Measurements from ENCODE around the gene SNX27.

Gene SNX27

DNA sequence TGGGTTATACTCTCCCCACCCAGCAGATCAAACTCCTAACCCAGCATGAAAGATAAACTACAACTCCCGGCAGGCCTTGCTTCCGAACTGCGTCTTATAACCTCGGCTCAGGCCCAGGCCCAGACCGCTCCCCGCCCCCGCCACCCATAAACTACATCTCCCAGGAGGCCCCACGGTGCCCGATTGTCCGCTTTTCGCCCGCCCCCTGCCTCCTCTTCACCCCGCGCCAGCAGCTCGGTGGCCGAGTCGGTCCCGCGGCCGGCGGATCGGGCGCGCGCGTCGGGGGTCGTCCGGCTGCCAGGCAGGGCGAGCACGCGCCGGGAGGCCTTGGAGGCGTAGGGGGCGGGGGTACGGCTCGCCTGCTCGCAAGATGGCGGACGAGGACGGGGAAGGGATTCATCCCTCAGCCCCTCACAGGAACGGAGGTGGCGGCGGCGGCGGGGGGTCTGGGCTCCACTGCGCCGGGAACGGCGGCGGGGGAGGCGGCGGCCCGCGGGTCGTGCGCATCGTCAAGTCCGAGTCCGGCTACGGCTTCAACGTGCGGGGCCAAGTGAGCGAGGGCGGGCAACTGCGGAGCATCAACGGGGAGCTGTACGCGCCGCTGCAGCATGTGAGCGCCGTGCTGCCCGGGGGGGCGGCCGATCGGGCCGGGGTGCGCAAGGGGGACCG lies at the start of gene SNX27:
Gene SNX27 (plus strand): TSS at position 219 of the 669 bp plus-strand sequence. CDS start 152 bp downstream, at position 371.
- peak; percentile 60 to 96 (median 88) for DNase-seq

DNA sequence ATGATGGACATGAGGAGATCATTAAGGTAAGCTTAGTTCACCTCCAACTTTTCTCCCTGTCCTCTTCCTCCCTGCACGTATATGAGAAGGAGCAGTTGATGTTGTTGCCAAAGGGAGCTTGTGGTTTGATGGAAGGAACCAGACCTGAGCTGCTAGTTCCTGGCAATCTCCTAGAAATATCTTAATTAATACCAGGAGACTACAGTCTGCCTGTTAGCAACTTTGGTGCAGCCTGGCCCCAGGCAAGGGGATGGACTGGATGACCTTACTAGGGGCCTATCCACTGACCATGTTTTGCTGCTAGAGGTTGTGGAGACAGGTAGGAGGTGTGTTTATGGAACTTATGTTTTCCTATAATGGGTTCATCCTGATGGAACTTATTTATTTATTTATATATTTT lies 49.2 kb upstream of the SNX27 start:
- no peak for DNase-seq

DNA sequence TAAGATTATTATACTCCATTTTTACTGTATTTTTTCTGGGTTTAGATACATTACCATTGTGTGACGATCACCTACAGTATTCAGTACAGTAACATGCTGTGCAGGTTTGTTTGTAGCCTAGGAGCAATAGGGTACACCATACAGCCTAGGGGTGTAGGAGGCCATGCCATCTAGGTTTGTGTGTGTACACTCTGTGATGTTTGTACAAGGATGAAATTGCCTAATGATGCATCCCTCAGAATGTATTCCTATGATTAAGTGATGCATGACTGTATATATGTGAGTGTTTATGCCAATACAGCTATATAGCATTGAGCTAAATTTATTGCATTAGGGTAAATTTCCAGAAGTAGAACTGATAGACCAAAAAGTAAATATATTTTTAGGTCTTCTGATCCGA lies 48.5 kb upstream of the SNX27 start:
- no peak for DNase-seq

DNA sequence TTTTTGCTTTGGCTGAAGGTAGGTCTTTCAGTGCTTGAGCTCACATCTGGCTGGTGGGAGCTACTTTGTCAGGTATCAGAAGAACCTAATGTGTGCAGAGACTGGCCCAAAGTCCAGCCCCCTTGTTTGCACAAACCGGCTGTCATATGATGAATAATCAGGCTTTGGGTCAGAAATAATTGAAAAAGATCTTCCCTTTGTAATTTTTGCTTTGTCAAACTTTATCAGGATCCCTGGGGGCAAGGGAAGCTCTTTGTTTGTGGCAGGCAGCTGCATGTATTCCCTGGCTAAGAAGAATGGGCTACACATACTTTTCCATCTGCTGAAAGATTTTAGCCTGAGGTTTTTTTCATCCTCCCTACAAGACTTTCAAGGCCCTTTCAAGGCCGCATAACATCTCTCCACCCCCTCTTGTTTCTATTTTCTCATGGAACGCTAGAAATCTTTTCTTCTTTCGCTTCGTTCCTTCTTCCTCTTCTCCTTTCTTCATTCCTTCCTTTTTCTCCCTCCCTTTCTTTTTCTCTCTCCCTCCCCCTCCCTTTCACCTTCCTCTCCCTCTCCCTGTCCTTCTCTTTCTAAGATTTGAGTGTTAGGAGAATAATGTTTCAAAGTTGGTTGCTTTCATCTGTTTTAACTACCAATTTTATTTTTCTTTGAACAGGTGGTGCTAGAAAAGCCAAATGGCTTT lies 46.2 kb upstream of the SNX27 start:
- DNase-seq, result no peak

DNA sequence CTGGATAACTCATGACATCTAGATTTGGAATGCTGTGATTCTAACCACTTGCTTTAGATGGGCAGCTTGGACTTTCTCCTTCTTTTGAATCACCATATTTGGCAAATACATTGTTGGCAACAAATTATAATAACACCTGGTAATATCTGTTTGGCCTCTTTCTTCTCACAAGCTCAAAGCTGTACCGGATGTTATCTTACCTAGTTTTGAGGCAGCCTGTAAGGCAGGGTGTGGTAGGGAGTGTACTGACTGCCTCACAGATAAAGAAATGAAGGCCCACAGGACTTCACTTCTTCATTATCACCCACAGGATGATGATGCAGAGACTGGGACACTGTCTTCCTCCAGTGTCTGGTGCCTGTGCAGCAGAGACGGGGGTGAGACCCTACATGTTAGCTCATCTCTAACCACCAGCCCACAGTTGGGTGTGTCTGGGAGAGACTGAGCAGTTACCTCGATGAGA lies 43.2 kb upstream of the SNX27 start:
- no peak for DNase-seq

DNA sequence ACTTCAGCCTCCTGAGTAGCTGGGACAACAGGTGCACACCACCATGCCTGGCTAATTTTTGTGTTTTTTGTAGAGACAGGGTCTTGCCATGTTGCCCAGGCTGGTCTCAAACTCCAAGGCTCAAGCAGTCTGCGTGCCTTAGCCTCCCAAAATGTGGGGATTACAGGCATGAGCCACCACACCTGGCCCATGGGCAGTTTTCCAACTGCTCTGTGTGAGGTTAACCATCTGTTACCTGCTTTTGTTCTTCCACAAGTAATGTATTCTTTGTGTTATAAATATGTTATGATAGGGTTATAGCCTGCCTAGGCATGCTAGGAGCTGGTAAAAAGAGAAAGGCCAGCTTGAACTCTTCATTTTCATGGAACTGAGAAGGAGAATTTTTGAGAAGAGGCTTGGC lies 41.0 kb upstream of the SNX27 start:
- DNase-seq, result no peak

DNA sequence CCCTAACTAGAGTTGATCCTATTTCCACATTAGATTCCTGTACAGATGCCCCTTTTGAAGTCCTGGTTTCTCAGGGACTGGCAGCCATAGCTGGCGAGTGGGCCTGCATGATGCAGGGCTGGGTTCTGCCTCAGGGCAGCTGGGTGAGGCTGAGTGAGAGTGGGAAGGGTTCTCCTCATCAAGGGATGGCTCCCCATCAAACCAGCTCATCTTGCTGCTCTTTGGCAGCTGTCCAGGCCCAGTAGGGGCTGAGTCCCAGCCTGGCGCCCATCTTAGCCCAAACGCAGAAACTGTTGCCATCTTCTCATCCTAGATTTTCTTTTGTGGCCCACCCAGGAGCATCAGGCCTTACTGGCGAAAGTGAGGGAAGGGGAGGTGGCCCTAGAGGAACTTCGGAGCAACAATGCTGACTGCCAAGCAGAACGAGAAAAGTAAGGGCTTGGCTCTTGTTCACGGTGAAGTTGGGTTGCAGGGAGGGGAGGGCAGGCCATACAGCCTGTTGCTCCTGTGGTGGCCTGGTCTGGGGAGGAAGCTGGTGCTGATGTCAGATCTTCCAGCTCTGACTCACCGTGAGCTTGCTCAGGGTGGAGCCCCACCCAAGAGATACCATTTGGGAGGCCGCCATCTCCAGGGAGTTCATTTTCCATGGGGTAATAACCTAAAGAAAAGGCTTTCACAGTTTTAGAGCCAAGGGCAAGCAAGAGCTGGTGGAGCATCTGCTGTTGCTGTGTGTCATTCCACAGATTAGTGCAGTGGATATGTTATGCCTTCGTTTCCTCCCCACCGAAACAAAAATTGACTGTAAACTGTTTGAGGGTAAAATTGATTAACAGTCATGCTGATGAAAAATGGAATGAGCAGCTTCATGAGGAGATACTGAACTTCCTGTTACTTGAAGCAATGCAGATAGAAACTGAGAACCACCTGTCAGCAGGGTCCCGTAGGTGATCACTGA lies 37.0 kb upstream of the SNX27 start:
- no peak for DNase-seq

DNA sequence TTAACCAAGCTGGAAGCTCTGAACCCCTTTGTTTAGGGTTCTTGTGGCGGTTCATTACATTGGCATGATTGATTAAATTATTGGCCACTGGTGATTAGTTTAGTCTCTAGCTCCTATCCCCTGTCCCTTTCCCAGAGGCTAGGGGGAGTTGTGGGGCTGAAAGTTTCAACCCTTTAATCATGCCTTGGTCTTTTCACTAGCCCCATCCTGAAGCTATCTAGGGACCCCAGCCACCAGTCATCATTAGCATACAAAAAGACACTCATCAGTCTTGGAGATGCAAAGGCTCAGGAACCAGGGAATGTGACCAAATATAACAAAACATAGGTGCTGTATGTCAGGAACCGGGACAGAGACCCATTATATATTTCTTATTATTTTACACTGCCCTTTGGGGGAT lies 34.7 kb upstream of the SNX27 start:
- no peak for DNase-seq

DNA sequence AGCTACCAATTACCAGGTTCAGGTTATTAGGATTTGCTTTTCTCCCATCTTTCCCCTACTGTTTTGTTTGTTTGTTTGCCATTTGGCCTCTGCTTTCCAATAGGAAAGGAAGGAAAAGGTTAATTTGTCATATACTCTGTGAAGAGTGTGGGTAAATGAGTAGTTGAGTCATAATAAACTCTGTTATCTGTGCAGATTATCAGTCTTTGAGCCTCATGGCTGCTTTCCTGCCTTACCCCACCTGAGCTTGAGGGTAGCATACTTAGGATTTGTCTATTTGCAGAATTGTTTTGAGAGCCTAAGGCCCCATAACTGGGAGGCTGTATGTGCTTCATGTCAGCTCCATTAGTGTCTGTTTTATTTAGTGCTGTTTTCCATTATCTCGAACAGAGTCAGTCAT lies 32.9 kb upstream of the SNX27 start:
- DNase-seq, result no peak

DNA sequence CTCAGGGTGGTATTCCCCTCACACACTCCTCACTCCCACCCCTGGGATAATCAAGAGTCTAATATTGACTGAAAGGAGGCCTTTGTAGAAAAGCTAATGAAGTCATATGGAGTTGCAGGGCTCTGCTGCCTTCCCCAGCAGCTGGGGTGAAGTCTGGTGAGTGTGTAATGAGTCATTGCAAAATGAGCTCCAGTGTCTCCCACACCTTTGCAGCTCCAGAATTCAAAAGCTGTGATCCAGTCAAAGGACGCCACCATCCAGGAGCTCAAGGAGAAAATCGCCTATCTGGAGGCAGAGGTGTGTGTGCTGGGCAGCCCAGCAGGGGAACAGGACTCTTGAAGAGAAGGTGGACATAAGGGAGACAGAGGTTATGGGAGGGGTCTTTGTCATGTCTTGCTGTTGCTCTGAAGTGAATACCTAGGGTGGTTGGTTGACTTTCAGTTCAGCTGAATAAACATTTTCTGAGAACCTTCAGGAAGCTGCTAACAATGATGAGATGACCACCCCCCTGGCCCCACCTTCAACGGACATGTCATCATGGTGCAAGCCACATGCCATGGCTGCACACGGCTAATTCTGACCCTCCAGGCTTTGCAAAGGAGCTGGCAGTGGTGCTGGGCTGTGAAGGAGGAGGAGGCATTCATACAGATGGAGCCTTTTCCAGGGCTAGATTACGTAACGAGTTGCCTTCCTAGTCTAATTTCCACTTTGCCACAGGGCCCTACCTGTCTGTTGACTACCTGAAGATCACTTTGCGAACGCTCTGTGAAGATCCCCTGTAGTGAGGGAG lies 32.2 kb upstream of the SNX27 start:
- DNase-seq, result no peak

DNA sequence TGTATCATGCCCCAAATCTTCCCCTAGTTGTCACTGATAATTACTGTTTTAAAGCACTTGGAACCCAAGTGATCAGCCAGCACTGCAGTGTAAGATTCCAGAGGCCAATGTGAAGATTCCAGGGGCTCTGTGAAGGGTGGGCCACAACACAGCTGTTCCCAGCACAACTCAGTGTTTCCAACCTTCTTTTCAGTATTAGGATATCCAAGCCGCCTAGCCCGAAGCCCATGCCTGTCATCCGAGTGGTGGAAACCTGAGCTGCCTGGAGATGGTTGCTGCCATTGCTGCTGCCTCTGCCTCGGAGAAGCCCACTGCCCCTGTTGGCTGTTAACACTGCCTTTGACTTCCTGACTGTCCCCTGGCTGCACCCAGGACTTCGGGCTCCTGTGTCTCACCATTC lies 30.4 kb upstream of the SNX27 start:
- DNase-seq, result no peak

DNA sequence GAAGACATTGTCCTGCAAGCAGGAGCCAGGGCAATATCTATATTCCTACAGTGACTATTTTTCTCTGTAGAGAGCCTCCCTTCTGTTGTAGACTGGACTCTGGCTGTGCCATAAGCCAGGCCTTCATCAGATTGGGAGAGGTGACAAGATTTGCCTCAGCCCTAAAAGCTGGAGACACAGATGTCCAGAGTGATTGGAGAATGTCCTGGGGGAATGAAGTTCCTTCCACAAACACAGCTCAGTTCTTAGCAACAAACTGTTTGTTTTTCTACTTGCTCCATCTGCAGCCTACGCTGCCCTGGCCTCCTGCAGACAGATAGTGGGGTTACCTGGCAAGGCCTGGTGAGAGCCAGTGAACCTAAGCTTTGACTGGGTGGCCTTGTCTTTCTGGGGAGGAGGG lies 29.9 kb upstream of the SNX27 start:
- no peak for DNase-seq

DNA sequence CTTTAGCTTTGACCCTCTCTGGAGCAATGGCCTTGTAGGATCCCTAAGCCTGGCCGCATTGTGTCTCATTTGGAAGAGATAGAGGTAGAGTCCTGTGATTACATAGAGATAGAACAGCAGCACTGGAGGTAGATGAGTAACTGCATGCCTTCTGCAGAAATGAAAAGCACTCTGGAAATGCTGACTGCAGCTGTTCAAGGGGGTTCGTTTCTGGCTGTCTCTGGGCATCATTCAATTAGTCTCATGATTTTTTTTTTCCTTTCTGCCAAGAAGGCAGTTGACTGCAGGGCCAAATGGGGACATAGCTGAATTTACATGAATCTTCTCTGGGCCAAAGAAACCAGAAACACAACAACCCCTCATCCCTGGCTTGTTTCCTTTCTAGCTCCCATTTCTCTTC lies 28.1 kb upstream of the SNX27 start:
- DNase-seq, result no peak

DNA sequence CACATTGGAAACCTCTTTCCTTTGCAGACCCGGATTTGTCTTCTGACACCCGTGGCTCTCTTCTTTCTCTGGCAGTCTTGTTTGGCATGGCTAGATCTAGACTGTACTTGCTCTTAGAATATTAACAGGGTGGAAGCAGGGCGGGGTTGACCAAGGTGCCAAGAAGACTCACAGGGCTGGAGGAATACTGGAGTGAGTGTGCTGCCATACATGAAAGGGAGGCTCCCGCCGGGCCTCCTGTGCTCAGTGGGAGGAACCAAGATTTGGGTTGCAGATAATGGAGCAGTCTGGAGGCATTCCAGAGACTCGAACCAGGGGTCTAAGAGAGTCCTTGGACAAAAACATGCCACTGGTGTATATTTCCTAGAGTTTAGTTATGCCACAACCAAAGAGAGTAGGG lies 27.6 kb upstream of the SNX27 start:
- no peak for DNase-seq

DNA sequence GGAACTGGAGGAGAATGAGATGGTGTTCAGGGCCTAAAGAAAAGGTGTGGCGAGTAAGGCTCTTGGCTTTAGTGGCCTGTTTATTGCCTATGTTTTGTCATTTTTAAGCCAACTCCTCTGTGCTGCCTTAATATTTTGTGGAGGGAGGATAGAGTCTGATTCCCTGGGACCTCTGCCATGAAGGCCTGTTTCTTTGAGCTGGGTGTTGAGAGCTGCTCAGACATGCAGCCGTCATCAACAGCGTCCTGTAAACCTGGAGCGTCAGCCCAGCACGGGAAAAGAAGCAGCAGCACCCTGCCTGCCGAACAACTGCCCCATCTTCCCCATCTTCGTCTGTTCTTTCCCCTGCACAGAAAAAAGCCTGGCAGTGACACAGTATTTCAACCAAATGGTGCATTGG lies 27.1 kb upstream of the SNX27 start:
- DNase-seq, result no peak

DNA sequence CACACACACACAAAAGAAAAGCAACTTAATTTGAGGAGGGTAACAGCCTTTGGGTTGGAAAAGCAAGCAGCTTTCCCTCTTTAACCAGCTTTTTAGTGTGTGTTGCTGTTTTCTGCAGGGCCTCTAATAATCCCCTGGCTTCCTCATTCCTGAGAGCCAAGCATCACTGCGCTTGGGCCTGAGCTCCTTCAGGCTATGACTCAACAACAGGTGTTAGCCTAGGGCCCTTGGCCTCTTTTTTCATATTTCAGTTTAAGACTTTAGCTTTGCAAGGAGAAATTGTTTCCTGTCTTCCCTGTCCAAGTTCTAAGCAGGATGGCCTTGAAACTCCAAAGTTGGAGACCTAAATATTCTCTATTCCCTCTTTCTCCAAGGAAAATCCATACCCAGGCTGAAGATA lies 26.2 kb upstream of the SNX27 start:
- no peak for DNase-seq

DNA sequence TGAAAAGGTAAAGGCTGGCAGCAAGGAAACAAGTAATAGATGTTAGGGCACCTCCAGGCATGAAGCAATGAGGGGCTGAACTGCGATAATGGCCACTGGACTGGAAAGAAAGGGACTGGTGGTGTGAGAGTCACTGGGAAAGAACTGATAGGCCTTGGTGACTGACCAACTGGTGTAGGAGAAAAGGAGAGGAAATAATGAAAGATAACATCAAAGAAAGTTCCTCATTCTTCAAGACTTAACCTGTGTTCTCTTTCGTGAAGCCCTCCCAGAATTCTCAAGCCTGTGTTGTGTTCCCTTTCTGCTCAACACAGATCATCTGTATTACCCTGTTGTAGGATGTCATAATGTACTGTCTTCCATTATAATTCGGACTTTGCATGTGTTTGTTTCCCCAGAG lies 20.9 kb upstream of the SNX27 start:
- no peak for DNase-seq

DNA sequence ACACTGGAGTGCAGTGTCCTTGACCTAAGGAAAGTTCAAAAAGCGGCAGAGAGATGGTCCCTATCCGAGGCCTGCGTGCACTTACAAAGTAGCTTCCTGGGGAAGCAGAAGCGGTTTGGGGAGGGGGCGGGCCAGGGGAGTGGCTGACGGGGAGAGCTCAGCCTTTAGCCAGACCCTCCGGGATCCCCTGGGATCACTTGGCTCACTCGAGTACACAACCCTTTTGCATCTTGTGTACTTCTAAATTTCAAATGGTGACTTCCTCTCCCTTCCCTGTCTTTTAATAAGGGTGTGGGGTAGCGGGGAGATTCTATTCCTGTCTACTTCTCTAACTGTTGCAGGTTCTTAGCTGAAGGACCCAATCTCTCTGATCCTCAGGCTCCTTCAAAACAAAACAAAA lies 18.1 kb upstream of the SNX27 start:
- no peak for DNase-seq

DNA sequence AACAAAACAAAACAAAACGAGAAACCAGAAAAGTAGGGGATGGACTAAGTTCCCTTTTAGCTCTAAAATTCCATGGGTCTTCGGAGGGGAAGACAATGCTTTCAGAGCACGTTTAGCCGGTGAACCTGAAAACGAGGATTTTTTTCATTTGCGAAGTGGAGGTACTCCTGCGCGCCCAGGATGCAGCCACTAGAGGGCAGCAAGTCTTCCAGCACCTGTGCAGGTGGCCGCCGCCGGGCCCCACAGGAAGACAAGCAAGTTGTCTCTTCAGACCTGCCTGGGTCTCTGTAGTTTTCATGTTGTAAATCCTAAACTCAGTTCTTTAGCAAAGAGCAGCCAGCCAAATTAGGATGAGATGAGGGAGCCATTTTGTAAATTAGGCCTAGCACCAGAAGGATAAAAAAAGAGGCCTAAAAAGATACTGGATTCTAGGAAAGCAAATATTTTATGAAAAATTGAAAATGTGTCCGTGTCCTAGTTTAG lies 17.7 kb upstream of the SNX27 start:
- DNase-seq, result peak in 38 of 56 donors; percentile 2 to 77 (median 24)

DNA sequence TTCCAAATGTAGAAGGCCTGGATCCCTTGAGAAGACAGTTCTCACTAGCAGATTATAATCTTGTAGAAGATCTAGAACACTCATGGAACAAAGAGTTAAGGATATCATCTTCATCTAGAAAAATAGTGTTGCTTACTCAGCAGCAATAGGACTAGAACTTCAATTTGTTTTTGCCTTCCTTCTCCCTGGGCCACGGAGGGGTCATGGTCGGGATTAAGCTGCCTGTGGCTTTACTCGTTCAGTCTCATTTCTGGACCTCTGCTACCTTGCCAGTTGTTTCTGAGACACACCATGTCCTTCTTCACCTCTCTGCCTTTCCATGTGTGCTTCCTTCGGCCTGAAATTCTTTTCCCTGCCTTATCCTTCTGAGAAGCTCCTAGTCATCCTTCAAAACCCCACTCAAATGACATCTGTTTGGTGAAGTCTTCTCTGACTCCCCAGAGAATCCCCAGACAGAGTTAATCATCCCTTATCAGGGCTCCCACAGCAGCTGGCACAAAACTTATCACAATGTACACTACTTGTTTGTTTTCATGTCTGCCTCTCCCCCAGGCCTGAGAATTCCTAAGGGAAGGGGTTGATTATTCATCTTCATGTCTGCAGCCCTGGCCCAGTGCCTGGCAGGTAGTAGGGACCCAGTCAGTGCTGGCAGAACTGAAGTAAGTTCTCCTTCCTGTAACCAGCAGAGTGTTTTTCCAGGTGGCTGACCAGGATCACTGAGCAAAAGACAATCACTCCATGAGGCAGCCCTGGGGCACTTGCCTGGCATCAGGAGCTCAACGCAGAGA lies 15.5 kb upstream of the SNX27 start:
- no peak for DNase-seq

Measured in amygdala (tissue), 56 donors.